ENCODE results near the gene HPSE.
"Not testable (repeated sequence)": the region's sequence is repeated elsewhere in the genome, so short reads cannot be mapped to it uniquely, and the experiment has no call there.

The HPSE gene

DNA sequence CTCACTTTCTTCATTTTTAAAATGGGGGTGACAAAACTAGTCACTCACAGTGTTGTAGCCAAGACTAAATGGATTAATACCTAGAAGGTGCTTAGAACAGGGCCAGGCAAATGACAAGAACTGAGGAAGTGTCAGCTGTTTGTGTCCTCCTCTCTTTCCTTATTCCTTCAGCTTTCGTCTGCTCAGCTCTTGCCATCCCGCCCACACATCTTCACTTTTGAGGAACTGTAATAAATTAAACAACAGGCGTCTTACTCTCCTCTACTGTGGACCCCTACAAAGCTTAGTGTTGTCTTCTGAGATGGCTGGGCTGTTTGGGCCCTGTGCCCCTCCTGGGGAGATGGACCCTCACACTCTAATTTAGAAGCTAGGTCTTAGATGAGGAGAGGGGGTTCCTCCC, 2.7 kb downstream of the HPSE start:
- TF ChIP-seq, protein P1, sequence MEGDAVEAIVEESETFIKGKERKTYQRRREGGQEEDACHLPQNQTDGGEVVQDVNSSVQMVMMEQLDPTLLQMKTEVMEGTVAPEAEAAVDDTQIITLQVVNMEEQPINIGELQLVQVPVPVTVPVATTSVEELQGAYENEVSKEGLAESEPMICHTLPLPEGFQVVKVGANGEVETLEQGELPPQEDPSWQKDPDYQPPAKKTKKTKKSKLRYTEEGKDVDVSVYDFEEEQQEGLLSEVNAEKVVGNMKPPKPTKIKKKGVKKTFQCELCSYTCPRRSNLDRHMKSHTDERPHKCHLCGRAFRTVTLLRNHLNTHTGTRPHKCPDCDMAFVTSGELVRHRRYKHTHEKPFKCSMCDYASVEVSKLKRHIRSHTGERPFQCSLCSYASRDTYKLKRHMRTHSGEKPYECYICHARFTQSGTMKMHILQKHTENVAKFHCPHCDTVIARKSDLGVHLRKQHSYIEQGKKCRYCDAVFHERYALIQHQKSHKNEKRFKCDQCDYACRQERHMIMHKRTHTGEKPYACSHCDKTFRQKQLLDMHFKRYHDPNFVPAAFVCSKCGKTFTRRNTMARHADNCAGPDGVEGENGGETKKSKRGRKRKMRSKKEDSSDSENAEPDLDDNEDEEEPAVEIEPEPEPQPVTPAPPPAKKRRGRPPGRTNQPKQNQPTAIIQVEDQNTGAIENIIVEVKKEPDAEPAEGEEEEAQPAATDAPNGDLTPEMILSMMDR (conservative IDR thresholded peaks at IDR 0.05), result no peak
- no peak for TF ChIP-seq ZFX (IDR thresholded peaks at IDR 0.05)
- H3K27ac ChIP-seq, result no peak overlapping the region

DNA sequence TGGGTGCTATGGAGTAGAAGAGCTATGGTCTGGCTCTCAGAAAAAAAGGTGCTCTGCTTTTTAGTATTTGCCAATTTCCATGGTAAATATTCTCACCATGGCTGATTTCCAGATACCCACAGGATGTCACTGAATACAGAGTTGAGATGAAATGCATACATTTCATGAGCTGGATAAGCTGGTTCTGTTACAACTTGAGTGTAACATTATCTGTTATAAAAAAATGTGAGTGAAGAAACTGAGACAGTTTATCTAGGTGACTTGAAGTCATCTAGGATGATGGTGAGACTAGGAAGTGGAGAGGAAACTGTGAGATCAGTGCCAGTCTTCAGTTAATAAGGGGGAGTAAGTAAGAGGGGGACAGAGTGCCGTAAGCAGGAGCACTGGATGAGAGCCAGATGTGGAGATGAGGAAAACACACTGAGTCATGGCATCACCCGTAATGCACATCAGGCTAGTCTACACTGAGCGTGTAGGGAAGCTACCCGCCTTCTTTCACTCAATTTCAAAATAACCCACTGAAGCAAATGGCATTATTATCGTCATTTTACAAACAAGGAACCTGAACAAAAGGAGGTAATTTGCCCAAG, 5.0 kb downstream of the HPSE start:
- H3K27ac ChIP-seq, result no peak overlapping the region
- TF ChIP-seq, protein P1 (conservative IDR thresholded peaks at IDR 0.05), result no peak
- no peak for TF ChIP-seq ZFX (IDR thresholded peaks at IDR 0.05)

DNA sequence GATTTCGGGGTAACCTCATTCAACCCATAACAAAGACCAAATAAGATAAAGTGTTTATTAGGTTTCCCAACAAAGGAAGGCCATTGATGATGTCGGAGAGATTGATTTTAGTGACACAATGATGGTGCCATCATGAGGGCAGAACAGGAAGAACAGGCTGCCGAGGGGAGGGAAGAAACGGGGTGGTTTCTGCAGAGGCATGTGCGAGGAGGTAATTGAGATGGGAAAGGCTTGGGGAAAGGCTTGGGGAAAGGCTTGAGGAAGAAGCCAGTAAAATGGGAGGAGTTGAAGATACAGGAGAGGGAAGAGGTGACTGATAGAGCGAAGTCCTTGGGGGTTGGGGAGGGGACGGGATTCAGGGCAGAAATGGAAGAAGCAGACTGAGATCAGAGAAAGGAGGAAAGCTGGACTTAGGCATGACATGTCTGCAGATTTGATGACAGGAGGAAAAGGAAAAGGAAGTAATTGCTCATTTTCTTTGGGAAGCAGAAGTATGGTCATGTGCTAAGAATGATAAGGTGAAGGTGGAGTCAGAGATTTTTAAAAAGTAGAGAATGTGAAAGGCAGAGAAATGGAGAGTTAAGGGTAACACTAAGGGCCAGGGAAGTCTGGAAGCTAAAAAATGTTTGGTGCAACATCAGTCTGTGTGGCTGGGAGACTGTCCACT, 6.0 kb downstream of the HPSE start:
- no peak for TF ChIP-seq ZFX (IDR thresholded peaks at IDR 0.05)
- H3K27ac ChIP-seq, result no peak overlapping the region

DNA sequence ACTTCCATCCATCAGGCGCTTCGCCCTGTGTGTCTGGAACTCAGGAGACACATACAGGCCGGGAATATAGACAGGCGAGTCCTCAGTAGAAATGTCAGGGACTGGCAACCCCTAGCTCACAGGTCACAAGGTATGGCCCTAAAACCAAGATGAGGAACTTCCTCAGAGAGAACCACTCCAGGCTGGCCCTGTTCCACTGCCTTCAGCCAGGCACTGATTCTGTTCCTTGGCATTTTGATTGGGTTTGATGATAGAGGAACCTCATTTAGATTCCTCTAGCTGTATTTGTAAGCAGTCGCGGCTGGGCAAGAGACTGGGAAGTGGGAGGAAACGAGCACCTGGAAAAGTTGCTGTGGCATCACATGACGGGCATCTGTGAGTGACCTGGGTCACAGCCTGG, 8.1 kb downstream of the HPSE start:
- no peak overlapping the region for H3K27ac ChIP-seq
- TF ChIP-seq ZFX (IDR thresholded peaks at IDR 0.05), result no peak
- TF ChIP-seq, protein P1 (conservative IDR thresholded peaks at IDR 0.05), result no peak

DNA sequence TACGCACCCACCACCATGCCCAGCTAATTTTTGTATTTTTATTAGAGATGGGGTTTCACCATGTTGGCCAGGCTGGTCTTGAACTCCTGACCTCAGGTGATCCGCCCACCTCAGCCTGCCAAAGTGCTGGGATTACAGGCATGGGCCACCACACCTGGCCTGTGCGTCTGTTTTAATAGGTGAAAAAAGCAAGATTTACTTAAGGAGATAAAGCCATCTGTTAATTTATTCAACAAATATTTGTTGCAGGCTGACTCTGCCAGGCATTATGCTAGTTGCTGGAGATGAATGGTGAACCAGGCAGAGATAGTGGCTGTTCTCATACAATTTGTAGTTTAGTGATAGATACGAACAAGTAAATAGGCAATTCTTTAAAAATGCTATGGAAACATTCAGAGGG, 9.3 kb downstream of the HPSE start:
- H3K27ac ChIP-seq, result not testable (repeated sequence)

DNA sequence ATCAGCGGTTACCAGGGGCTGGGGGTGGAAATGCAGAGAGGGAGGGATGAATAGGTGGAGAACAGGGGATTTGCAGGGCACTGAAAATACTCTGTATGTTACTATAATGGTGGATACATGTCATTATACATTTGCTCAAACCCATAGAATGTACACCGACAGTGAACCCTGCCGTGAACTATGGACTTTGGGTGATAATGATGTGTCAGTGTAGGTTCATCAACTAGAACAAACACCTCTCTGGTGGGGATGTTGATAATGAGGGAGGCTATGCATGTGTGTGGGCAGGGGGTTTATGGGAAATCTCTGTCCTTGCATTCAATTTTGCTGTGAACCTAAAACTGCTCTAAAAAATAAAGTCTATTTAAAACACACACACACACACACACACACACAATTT, 11.5 kb downstream of the HPSE start:
- no peak overlapping the region for H3K27ac ChIP-seq
- TF ChIP-seq ZFX (IDR thresholded peaks at IDR 0.05), result no peak
- TF ChIP-seq, protein P1 (conservative IDR thresholded peaks at IDR 0.05), result no peak

DNA sequence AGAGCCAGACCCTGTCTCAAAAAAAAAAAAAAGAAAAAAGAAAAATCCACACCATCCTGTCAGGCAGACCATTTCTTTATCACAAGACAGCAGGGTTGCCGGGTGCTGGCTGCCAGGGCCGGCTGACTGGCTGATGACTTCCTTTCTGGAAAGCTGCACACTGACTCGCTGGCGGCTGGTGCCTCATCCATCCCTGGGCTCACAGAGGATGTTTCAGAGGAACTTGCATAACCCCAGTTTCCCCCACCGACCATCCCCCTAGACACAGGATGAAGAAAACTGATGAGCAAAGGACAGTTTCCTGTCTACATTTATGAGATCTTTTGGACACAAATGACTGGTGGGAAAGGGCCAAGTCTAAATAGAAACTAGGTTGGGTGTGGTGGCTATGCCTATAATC, 14.1 kb downstream of the HPSE start:
- no peak overlapping the region for H3K27ac ChIP-seq
- no peak for TF ChIP-seq ZFX (IDR thresholded peaks at IDR 0.05)
- TF ChIP-seq, protein P1 (conservative IDR thresholded peaks at IDR 0.05), result no peak

DNA sequence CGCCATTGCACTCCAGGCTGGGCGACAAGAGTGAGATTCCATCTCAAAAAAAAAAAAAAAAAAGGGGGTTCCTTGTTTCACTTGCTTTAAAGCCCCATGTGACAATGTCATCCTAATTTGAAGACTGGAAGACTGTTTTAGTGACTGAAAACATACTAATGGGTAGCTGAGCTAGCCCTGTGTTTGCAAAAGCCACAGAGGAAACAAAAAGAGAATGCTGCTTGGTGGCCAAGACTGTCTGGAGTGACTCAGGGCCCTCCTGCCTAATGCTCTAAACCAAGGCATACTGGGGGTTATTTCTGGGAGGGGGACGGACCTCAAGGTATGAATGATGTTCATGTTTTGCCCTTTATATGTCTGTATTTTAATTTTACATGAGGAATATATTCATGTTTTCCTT, 16.0 kb downstream of the HPSE start:
- no peak for TF ChIP-seq ZFX (IDR thresholded peaks at IDR 0.05)
- TF ChIP-seq, protein P1 (conservative IDR thresholded peaks at IDR 0.05), result no peak

More for the DNA sequence above, 16.0 kb downstream of the HPSE start:
- H3K27ac ChIP-seq, result no peak overlapping the region
